ENCODE results near the gene KRT34.
"Not testable (repeated sequence)": the region's sequence is repeated elsewhere in the genome, so short reads cannot be mapped to it uniquely, and the experiment has no call there.

Gene KRT34

DNA sequence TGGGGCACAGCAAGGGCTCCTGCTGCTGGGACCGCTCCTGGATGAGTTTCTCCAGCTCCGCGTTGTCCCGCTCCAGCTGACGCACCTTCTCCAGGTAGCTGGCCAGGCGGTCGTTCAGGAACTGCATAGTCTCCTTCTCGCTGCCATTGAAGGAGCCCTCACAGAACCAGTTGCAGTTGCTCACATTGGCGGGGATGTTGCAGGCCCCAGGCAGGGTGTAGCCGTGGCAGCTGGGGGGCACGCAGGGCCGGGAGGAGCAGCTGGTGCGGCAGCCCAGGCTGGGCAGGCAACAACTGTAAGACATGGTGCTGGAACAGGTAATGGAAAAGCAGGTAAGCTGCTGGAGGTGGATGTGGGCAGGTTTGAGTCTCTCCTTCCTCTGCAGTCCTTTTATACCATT is at the start of gene KRT34:
Gene KRT34, minus strand, starts transcription at position 364 of the 400 bp plus-strand sequence. Its CDS starts 60 bp downstream, at position 304.
- not testable (repeated sequence) for DNase-seq

DNA sequence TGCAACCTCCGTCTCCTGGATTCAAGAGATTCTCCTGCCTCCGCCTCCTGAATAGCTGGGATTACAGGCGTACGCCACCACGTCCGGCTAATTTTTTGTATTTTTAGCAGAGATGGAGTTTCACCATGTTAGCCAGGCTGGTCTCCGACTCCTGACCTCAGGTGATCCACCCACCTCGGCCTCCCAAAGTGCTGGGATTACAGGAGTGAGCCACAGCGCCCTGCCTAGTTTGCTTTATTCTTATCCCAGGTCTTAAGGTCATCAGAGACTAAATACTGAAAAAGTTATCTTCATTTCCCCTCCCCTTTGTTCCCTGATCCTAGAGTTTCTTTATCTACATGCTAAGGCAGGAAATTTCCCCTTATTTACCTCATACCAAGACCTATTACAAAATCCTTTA is 48.3 kb upstream of the KRT34 start:
- not testable (repeated sequence) for DNase-seq

DNA sequence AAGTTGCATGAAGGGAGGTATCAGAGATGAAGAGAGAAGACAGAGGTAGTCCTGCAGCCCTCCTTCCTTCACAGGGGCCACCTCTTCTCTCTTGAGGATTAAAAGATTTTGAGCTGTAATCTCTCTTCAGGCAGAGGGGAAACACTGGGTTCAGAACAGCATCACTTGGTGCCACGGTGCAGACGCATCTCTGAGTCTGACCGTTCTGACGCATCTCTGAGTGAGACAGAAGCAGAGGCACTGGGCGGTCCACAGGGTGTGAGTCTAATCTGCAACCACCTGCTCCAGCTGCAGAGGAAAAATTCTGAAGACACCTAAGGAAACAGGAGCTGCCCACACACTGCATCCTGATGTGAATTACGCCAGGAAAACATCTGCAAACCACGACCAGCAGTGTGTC is 47.6 kb upstream of the KRT34 start:
- DNase-seq: no peak

DNA sequence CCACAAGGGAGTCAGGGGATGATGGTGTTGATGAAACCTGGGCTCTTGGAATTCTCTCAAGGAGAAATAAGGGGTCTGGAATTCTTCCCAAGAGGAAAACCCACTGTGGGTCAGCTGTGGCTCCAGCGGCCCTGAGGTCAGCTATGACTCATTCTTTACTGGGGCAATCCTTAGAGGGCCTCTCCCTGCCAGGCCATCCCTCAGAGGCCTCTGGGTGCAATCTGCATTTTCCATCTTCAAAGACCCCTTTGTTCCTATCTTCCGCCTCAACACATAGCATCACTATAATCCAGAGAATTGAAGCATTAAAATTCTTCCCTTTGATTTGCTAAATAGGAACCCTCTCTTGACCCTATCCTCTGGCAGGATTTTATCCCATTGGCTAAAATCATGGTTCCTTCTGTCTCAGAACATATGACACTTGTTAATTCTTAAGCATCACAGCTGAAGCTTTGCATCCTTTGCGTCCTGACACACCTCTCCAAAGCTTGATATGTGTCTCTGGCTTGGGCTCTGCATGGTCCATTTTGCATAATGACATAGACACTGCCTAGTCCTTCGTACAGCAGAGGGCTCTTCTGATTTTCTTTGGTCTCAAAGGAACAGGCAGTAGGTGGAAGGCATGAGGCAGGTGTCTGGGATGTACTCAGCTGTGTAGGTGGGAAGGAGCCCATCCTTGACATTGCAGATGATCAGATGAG is 46.6 kb upstream of the KRT34 start:
- no peak for DNase-seq

DNA sequence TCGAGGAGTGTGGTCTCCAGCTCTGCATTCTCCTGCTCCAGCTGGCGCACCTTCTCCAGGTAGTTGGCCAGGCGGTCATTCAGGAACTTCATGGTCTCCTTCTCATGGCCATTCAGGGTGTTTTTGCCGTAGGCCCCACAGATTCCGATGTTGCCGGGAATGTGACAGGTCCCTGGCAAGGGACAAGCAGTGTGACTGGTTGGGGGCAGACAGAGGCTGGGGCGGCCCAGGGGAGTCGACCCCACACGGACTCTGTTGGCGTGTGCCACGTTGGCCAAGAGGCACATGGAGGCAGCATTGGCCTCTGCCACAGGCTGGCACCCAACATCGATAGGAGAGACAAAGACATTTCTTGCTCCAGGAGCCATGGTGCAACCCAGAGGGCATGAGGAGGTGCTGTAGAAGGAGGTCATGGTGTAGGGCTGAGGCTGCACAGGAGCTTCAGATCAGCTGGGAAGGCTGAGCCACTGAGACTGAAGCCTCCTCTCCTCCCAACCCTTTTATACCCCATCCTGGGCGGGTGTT is 42.1 kb upstream of the KRT34 start, which contains the start of gene KRT37:
Gene KRT37, minus strand, starts transcription at position 475 of the 525 bp plus-strand sequence. Its CDS starts 62 bp downstream, at position 413.
- DNase-seq: no peak

DNA sequence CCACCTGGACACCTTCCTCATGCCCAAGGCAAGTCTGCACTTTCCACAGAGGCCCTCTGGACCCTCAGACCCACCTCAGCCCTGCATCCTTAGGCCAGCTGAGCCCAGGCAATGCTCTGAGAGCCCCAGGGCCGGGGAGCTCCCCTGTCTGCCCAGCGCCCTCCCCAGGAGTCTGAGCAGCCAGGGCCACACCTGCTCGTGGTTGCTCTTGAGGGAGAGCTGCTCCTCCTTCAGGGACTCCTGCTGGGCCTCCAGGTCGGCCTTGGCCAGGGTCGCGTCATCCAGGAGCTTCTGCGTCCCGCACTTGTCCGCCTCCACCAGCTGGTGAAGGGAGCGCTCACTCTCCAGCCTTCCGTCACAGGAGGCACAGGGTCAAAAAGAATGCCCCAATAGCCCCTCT is 40.5 kb upstream of the KRT34 start:
- not testable (repeated sequence) for DNase-seq

DNA sequence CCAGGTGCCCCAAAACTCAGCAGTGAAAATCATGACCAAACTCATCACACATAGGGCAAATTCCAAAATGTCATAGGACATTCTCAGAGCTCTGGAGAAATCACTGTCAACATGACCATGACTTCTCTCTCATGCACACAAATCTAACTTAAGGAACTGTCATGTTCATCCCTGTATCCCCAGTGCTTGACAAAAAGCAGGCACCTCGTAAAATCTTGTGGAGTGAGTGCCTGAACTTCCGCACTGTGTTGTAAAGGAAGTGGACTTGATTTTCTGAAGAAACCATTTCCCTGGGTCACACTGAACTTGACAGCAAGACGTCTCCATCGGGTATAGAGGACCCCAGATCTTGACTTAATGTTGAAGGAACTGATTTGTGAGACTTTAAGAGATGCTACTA is 39.5 kb upstream of the KRT34 start:
- DNase-seq: no peak

DNA sequence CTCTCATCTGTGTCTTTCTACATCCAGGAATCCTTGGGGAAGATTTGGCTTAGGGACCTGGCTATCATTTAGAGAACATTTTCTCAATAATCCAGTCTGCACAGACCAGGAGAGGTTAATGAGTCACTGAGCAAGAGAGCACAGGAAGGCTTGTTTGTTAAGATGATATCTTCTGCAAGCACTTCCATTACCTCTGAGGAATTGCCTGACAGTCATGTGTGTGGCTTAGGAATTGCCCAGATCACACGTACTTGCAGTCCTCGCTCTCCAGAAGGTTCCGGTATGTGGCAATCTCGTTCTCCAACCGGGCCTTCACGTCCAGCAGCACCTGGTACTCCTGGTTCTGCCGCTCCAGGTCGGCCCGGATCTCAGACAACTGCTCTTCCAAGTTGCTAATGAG is 39.0 kb upstream of the KRT34 start:
- no peak for DNase-seq

DNA sequence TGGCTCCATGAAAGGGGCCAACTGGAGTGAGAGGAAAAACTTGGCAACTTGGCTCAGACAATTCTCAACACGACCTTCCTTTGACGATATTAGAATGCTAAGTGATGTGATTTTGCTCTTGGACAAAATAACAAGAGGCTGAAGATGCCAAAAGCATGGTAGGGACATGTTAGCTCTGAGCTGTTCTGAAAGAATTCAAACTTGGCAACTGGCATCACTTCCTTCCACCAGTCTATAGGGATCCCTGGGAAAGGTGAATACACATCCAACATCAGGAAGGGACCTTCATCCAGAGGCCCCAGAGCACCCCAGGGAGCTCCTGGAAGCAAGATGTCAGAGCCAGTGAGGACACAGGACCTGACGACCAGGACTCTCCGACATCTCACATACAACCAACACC is 38.0 kb upstream of the KRT34 start:
- no peak for DNase-seq

DNA sequence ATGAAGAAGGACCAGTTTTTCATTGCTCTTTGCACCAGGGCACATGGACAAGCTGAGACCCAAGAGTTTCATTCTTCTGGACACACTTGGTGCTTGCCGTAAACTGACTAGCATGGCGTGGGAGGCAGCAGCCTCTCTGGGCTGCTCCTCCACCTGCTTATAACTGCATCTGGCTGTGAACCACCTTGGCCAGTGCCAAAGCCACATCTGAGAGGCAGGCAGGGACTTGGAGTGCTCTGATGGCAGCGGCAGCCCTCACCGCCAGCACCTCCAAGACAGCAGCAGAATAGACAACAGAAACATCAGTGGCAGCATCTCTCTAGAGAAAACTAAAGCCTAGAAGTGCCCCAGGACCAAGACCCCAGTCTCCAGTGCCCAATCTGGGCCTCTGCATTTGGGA is 37.6 kb upstream of the KRT34 start:
- no peak for DNase-seq

DNA sequence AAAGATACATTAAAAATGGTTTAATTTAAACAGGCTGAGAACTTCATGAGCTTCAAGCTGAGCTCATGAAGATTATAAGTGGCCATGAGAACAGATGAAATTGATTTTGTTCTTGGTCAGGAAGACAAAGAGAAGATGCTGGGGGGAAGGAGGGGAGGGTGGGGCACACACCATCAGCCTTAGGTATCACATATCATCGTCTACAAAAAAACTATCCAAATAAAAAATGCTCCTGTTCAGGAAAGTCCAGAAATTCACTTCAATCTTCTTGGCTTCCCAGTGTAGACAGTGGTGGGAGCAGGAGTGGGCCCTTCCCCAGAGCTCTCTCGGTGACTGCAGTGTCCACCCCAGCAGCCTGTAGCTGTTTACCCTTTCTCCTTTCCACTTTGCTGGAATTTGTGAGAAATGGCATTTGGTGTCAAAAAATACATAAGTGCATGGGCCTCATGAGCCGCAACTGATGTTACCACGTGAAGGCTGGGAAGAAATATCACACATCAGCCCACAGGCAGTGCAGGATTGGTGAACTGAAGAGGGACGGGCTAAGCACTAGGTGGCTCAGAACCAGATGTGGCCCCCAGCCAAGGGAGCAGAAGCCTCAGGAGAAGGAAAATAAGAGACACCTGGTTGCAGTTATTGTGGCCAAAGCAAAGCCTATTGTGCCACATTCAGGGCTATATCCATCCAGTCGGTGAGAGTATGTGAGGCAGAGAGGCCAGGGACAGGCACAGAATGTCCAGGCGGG is 36.2 kb upstream of the KRT34 start:
- no peak for DNase-seq

DNA sequence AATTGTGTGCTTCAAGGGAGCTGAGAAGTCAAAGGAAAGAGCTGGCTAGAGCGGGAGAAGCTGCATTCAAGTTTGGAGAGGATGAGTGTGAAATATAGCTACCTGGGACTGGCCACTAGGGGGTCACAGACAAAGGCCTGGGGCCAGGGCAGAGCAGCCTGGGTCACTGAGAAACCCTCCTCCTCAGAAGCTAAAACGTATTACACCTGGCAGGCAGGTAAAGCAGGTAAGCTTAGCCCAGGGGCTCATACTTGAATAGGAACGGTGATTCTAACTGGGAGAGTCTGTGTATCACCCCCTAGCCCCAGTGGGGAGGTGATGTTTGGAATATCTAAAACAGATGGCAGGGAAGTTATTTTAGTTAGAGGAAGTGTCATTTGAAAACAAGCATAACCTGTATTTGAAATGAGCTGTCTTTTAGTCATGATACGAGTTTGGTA is 35.5 kb upstream of the KRT34 start:
- no peak for DNase-seq

DNA sequence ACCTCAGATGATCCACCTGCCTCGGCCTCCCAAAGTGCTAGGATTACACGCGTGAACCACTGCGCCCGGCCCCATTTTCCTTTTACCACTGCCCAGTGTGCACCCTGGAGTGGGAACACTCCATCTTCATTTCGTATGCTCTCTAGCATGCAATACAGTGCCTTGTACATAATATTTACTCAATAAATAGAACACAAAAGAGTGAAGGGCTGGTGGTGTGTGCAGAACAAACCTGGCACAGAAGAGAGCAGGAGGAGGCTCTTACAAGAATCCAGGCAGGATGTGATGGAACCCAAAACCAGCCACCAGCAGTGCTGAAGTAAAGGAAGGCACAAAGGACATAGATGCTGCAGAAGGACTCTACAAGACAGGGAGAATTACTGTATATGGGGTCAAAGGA is 35.0 kb upstream of the KRT34 start:
- DNase-seq: no peak

DNA sequence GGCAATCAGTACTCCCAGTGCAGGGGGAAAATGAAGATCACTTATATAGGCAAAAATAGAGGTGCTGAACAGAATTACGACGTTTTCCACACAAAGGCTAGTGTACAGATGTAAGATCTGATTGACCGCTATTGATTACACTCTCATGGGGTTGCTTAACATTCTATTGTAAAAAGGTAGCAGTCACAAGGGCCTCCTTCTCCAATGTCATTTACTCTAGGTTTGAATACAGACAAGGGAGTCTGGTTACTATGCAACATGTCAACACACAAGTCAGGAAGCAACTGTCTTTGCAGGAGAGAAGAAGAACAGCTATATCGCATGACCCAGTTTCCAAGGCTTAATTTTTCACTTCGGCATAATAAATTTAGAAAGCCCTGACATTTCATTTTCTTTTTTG is 34.4 kb upstream of the KRT34 start:
- DNase-seq: no peak

DNA sequence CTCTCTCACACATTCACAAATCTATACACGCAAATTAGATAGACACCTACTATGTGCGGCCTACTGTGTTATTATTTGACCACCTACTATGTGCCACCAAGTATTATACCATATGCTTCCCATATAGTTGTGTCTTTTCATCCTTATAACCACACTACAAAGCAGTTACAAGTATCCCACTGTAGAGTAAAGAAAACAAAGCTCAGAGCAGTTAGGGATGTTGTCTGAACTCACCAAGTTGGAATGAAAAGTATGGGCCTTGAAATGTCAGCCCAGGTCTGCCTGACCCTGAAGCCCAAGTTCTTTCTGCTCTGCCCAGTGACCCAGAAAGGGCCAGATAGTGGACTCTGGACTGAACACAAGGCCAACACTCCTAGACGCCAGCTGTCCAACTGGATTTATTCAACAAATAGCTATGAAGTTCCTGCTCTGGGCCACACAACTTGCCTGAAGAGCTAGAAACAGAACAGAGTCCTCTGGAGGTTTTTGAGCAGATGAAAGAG is 33.8 kb upstream of the KRT34 start:
- no peak for DNase-seq

DNA sequence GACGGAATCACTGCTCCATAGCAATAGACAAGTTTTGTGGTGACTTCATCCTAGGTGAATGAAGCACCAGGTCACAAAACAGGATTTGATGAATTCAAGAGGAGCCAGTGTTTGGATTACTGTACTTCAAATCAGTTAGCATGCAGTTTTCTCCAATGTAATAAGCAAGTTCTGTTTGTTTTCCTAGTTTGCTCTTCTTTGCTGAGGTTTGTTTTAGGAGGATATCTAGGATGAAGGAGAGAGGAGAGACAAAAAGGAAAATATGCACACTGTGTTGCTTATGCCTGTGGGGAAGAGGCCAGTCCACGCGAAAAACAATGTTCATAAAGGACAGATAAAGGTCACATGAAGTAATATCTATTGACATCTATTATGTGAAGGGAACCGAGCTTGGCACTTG is 33.3 kb upstream of the KRT34 start:
- DNase-seq: no peak

DNA sequence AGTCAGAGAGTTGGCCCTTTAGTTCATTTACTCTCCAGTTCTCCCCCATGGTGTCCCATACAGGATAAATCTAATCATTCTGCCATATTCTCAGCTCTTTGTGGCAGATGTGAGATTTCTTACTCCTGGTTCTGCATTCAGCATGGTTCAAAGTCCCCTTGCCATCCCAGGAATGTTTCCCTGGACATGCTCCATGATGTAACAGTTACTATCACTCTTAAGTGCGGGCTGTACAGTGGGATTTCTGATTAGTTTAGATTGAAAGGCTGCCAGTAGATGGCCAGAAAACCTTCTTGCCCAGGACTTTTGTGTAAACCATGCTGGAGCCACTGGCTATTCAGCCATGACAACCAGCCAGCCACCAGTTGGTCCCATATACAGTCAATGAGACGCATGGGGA is 31.9 kb upstream of the KRT34 start:
- no peak for DNase-seq

DNA sequence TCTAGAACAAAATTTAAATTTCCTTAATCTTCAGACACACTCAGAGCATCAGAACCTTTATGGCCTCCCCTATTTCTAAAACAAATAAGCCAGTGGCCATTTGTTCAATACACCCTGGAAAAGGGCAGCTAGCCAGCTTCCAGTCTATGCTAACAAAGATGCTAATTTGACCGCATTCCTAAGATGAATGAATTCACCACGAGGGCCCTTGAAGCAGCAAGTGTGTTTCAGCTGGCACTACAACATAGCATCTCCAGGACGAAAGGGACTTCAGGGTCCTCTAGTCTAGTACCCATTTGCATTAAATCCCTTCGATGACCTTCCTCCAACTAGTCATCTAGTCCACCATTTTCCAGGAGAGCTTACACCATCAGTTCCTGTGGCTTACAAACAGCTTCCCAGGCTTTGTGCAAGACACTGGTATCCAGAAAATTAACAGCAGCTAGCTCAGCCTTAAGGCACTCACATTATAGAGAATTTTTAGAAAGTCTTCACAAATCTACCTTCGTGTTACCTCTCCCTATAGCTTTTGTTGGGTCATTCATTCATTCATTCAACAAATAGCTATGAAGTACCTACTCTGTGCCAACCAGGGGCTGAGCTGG is 31.3 kb upstream of the KRT34 start:
- DNase-seq: no peak

DNA sequence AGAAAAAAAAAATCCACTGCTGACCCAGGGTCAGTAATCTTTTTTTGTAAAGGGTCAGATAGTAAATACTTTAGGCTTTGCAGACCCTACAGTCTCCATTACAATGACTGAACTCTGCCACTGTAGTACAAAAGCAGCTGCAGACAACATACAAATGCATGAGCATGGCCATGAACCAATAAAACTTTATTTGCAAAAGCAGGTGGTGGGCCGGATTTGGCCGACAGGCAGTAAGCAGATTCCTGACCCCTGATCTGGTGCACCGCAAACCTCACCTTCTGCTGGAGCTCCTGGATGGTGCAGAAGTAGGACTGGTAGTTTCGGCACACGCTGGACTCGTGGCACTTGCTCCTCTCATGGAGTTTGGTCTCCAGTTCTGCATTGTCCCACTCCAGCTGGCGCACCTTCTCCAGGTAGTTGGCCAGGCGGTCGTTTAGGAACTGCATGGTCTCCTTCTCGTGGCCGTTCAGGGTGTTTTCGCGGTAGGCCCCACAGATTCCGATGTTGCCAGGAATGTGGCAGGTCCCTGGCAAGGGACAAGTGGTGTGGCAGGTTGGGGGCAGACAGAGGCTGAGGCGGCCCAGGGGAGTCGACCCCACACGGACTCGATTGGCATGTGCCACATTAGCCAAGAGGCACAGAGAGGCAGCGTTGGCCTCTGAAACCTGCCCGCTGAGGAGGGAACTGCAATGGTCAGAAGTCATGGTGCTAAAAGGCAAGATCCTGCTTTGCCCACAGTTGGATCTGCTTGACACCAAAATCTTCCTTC is 29.1 kb upstream of the KRT34 start:
- DNase-seq: no peak

DNA sequence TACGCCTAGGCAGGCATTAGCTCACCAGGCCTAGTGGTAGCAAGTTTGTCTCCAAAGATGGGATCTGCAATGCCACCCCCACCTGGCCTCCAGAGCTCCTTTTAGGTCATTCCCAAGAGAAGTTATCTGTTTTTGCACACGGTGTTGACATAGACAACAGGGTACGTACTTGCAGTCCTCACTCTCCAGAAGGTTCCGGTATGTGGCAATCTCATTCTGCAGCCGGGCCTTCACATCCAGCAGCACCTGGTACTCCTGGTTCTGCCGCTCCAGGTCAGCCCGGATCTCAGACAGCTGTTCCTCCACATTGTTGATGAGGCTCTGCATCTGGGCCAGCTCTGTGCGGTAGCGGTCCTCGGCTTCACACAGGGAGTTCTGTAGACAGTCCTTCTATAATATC is 25.1 kb upstream of the KRT34 start:
- no peak for DNase-seq

DNA sequence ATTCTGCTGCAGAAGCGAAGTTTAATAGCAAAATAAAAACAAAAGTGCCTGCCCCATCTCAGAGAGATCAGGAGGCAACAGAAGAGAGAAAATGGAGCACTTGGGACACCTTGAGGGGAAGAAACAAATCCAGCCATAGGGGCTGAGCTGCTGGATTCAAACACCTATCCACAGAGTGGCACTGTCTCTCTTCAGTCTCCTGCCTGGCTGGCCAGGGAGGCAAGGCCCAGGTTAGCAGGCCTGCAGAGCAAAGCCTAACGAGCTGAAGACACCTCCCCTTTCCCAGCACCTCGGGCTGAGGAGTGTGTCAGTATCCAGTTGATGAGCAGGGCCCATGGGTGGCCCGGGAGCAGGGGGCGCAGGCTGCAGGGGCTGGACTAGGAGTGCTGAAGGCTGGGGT is 24.1 kb upstream of the KRT34 start:
- DNase-seq: no peak

DNA sequence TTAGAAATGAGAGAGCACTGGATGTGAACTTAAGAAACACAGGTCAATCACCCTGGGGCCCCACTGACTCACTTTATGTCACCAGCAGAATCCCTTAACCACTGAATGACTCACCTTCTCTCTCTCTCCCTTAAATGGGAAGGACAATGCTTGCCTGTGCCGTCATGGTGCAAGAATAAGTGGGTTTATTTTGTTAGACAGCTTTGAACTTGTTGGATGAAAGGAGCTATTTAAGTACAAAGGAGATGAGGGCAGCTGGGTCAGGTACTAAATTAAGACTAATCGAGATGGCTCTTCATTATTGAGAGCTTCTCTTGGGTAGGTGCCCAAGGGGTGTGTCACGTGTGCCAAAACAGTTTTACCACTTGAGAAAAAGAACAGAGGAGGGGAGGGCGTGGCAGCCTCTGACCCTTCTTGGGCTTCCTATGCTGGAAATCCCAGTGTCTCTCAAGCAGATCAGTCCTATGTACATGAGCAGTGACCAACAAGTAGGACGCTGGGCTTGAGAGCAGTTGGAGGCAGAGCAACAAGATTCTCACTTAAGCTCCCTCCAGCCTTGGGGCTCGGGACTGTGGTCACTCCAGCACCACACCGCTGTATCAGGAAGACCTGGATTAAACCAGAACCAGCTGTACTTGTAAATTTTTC is 22.0 kb upstream of the KRT34 start:
- no peak for DNase-seq
